H9 (cell line): ENCODE results near the gene SLC6A18. TPM values are rescaled to one million over a fixed set of nuclear protein-coding genes. Genes with fewer than 3 reads are reported as not detected.

Experiments used
- DNase-seq: peaks from one replicate; pipeline ENCODE4 v3.0.0-alpha.2; 2017
- H2AFZ ChIP-seq: one replicate; pipeline ENCODE4 v1.6.1; 2013; ENCODE audit warnings: mild to moderate bottlenecking, low read length, control low read depth, moderate library complexity
- H2AK5ac ChIP-seq: 2 replicates; pipeline ENCODE4 v1.6.1; 2013; ENCODE audit warnings: low read length, control low read depth, mixed read lengths; ENCODE audit not compliant: insufficient read length
- H2BK120ac ChIP-seq: one replicate; pipeline ENCODE4 v1.6.1; 2013; ENCODE audit warnings: low read depth, mild to moderate bottlenecking, low read length, control low read depth, inconsistent platforms; ENCODE audit not compliant: poor library complexity, severe bottlenecking
- H2BK12ac ChIP-seq: 2 replicates; pipeline ENCODE4 v1.6.1; 2013; ENCODE audit warnings: low read length, control low read depth, mixed read lengths, low read depth; ENCODE audit not compliant: insufficient read length
- H2BK15ac ChIP-seq: 2 replicates; pipeline ENCODE4 v1.6.1; 2013; ENCODE audit warnings: low read depth, low read length, control low read depth
- H2BK20ac ChIP-seq: one replicate; pipeline ENCODE4 v1.6.1; 2013; ENCODE audit warnings: low read depth, mild to moderate bottlenecking, low read length, control low read depth, inconsistent platforms; ENCODE audit not compliant: poor library complexity, severe bottlenecking
- H2BK5ac ChIP-seq: 2 replicates; pipeline ENCODE4 v1.6.1; 2013; ENCODE audit warnings: low read length, control low read depth, mixed read lengths; ENCODE audit not compliant: insufficient read length
- H3K14ac ChIP-seq: 2 replicates; pipeline ENCODE4 v1.6.1; 2013; ENCODE audit warnings: low read length, control low read depth; ENCODE audit not compliant: insufficient read depth
- H3K18ac ChIP-seq: 2 replicates; pipeline ENCODE4 v1.6.1; 2013; ENCODE audit warnings: low read depth, mild to moderate bottlenecking, mixed read lengths, low read length, control low read depth; ENCODE audit not compliant: insufficient read length
- H3K23ac ChIP-seq: 2 replicates; pipeline ENCODE4 v1.6.1; 2013; ENCODE audit warnings: low read length, control low read depth, mixed read lengths, low read depth; ENCODE audit not compliant: insufficient read length
- H3K23me2 ChIP-seq: 2 replicates; pipeline ENCODE4 v1.6.1; 2013; ENCODE audit warnings: low read depth, mild to moderate bottlenecking, mixed read lengths, low read length, control low read depth; ENCODE audit not compliant: insufficient read length, poor library complexity, severe bottlenecking
- H3K27ac ChIP-seq: 2 replicates; pipeline ENCODE4 v1.5.1; 2013; ENCODE audit warnings: low read length, control low read depth, mixed read lengths, low read depth; ENCODE audit not compliant: insufficient read length
- H3K27me3 ChIP-seq: 2 replicates; pipeline ENCODE4 v1.6.1; 2013; ENCODE audit warnings: low read length, control low read depth, inconsistent platforms; ENCODE audit not compliant: insufficient read depth
- H3K4ac ChIP-seq: 2 replicates; pipeline ENCODE4 v1.6.1; 2013; ENCODE audit warnings: low read depth, mild to moderate bottlenecking, control low read depth, inconsistent platforms, low read length, moderate library complexity
- H3K4me1 ChIP-seq: 2 replicates; pipeline ENCODE4 v1.6.1; 2013; ENCODE audit warnings: low read length, control low read depth, inconsistent platforms; ENCODE audit not compliant: insufficient read depth
- H3K4me2 ChIP-seq: 2 replicates; pipeline ENCODE4 v1.6.1; 2013; ENCODE audit warnings: low read length, control low read depth, mixed read lengths; ENCODE audit not compliant: insufficient read length, insufficient read depth
- H3K56ac ChIP-seq: 2 replicates; pipeline ENCODE4 v1.6.1; 2013; ENCODE audit warnings: low read depth, mild to moderate bottlenecking, mixed read lengths, low read length, control low read depth; ENCODE audit not compliant: insufficient read length
- H3K79me1 ChIP-seq: 2 replicates; pipeline ENCODE4 v1.6.1; 2013; ENCODE audit warnings: low read depth, mild to moderate bottlenecking, moderate library complexity, low read length, control low read depth, inconsistent platforms; ENCODE audit not compliant: insufficient read depth, poor library complexity, severe bottlenecking
- H3K79me2 ChIP-seq: 2 replicates; pipeline ENCODE4 v1.6.1; 2013; ENCODE audit warnings: low read length, control low read depth, inconsistent platforms; ENCODE audit not compliant: insufficient read depth
- H3K9ac ChIP-seq: 2 replicates; pipeline ENCODE4 v1.6.1; 2013; ENCODE audit warnings: low read length, control low read depth, mixed read lengths; ENCODE audit not compliant: insufficient read length; ENCODE audit errors: extremely low read depth
- H3K9me3 ChIP-seq: one replicate; pipeline ENCODE4 v1.6.1; 2013; ENCODE audit warnings: low read depth, low read length, inconsistent platforms; ENCODE audit not compliant: control insufficient read depth
- H3T11ph ChIP-seq: one replicate; pipeline ENCODE4 v1.6.1; 2013; ENCODE audit warnings: mild to moderate bottlenecking, low read length, control low read depth, inconsistent platforms
- H4K20me1 ChIP-seq: one replicate; pipeline ENCODE4 v1.6.1; 2013; ENCODE audit not compliant: control insufficient read depth, insufficient read length, insufficient read depth
- H4K5ac ChIP-seq: 2 replicates; pipeline ENCODE4 v1.6.1; 2013; ENCODE audit warnings: low read depth, mild to moderate bottlenecking, mixed read lengths, low read length, control low read depth; ENCODE audit not compliant: insufficient read length
- H4K8ac ChIP-seq: replicated peaks from 2 replicates; pipeline ENCODE4 v1.6.1; 2013; ENCODE audit warnings: low read length, control low read depth, mixed read lengths, low read depth; ENCODE audit not compliant: insufficient read length
- H4K91ac ChIP-seq: 2 replicates; pipeline ENCODE4 v1.6.1; 2013; ENCODE audit warnings: low read depth, mild to moderate bottlenecking, moderate library complexity, mixed read lengths, low read length, control low read depth; ENCODE audit not compliant: insufficient read length
- H3K27ac Mint-ChIP-seq, 3 experiments: 2 replicates in 2 of 3; 3 replicates in 1 of 3; pipeline ENCODE4 v1.8.0; 2020 to 2021; ENCODE audit warnings: mixed read lengths in 3 of 3, mild to moderate bottlenecking in 1 of 3, moderate library complexity in 1 of 3
- H3K27me3 Mint-ChIP-seq: 2 replicates; pipeline ENCODE4 v1.8.0; 2021; ENCODE audit warnings: low read depth, mild to moderate bottlenecking, moderate library complexity, mixed read lengths
- H3K36me3 Mint-ChIP-seq, 3 experiments: 2 replicates in 2 of 3; 3 replicates in 1 of 3; pipeline ENCODE4 v1.8.0; 2020 to 2021; ENCODE audit warnings: low read depth in 3 of 3, mixed read lengths in 3 of 3; ENCODE audit not compliant: insufficient read depth in 1 of 3
- H3K4me1 Mint-ChIP-seq, 2 experiments: 2 replicates each; pipeline ENCODE4 v1.8.0; 2020; ENCODE audit warnings: mixed read lengths in 2 of 2
- H3K4me3 Mint-ChIP-seq, 2 experiments: 2 replicates in 1 of 2; 3 replicates in 1 of 2; pipeline ENCODE4 v1.8.0; 2020 to 2021; ENCODE audit warnings: mild to moderate bottlenecking in 2 of 2, mixed read lengths in 2 of 2, moderate library complexity in 1 of 2
- H3K9me3 Mint-ChIP-seq, 2 experiments: 2 replicates in 1 of 2; 3 replicates in 1 of 2; pipeline ENCODE4 v1.8.0; 2020; ENCODE audit warnings: mild to moderate bottlenecking in 2 of 2, mixed read lengths in 2 of 2, moderate library complexity in 1 of 2
- WGBS: extraction: QIAGEN DNeasy Blood & Tissue Kit; methylation state at CpG from one replicate; pipeline ENCODE4 v1.1.7; 2013; ENCODE audit warnings: missing lambda C conversion rate, low lambda C conversion rate, mixed read lengths; ENCODE audit not compliant: insufficient read length; ENCODE audit errors: extremely low coverage; 5-methylcytosine and 5-hydroxymethylcytosine counted together
- total RNA-seq: library from RNA; stranded (reverse); gene quantifications from 2 replicates; pipeline ENCODE4 v1.2.1, GENCODE V29; 2021
- TF ChIP-seq, protein P1 (sequence below): fragments of 200-600 bp; sonication (generic); conservative IDR thresholded peaks from 3 replicates; pipeline ENCODE4 v1.8.0; 2021; ENCODE audit warnings: antibody characterized with exemption, mild to moderate bottlenecking

SLC6A18 gene
- total RNA-seq, 1 experiment from 2014 or later: not detected

DNA sequence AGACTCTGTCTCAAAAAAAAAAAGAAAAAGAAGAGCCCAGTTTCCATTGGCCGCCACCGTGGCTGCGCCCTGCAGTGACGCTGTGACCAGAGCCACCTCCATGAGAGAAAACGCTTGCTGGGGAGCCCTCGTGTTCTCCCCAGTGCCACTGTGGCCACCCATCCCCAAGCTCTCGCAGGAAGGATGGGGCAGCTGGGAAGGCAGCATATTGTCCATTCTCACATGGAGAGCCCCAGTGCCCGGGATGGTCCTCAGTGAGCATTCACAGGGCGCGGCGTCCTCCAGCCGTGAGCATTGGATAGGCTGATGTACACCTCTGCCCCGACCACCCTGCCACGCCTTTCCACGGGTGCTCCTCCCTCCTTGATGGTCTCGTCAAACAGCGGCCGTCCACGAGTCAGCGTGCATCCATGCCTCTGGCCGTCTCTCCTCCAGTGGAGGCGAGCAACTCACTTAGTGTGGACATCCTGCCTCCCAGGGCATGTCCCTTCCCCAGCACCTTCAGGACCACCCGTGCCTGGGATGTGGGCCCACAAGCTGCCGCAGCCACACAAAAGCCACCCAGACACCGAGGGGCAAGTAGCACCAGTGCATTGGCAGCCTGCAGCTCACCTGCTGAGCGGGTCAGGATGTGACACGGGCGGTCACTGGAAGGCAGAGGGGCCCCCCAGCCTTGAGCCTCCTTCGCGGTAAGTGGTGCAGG, 47.2 kb upstream of the SLC6A18 start:
- Histone ChIP-seq H3K23ac (no peak overlapping the region), H3K23me2 (no peaks in the 10 kb centered on the region), H4K20me1 (no peaks in the 10 kb centered on the region), H2BK20ac (no peak overlapping the region), H3K4me2 (no peak overlapping the region), H3K4ac (no peak overlapping the region), H3K9me3 (no peaks in the 10 kb centered on the region), H3K9ac (no peak overlapping the region), H3K14ac (no peak overlapping the region), H2AK5ac (no peak overlapping the region), H3K4me1 (no peaks in the 10 kb centered on the region), H4K5ac (no peak overlapping the region), H3T11ph (no peak overlapping the region), H4K91ac (no peak overlapping the region), H3K27ac (no peak overlapping the region), H2BK120ac (no peak overlapping the region), H3K79me2 (no peaks in the 10 kb centered on the region), H3K79me1 (no peaks in the 10 kb centered on the region), H2BK12ac (no peak overlapping the region), H2BK5ac (no peak overlapping the region), H2AFZ (no peak overlapping the region), H2BK15ac (no peak overlapping the region), H3K18ac (no peak overlapping the region), H4K8ac (no peak overlapping the region), H3K56ac (no peak overlapping the region), H3K27me3 (no peaks in the 10 kb centered on the region)
- H3K27me3 Mint-ChIP-seq: peaks cover 5% of the 10 kb centered on the region; the same call in 1 of the 2 replicates
- H3K4me1 Mint-ChIP-seq: peaks cover 0 to 3% of the 10 kb centered on the region in 2 experiments; a peak in 3 of 4 replicates
- no peak overlapping the region for H3K4me3 Mint-ChIP-seq
- no peak for DNase-seq
- TF ChIP-seq, protein P1, sequence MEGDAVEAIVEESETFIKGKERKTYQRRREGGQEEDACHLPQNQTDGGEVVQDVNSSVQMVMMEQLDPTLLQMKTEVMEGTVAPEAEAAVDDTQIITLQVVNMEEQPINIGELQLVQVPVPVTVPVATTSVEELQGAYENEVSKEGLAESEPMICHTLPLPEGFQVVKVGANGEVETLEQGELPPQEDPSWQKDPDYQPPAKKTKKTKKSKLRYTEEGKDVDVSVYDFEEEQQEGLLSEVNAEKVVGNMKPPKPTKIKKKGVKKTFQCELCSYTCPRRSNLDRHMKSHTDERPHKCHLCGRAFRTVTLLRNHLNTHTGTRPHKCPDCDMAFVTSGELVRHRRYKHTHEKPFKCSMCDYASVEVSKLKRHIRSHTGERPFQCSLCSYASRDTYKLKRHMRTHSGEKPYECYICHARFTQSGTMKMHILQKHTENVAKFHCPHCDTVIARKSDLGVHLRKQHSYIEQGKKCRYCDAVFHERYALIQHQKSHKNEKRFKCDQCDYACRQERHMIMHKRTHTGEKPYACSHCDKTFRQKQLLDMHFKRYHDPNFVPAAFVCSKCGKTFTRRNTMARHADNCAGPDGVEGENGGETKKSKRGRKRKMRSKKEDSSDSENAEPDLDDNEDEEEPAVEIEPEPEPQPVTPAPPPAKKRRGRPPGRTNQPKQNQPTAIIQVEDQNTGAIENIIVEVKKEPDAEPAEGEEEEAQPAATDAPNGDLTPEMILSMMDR: no peak
- H3K9me3 Mint-ChIP-seq: no peaks in the 10 kb centered on the region
- no peak overlapping the region for H3K27ac Mint-ChIP-seq
- H3K36me3 Mint-ChIP-seq: no peaks in the 10 kb centered on the region
- WGBS: no CpG with 5 or more reads among the region's 30 CpGs
